ENCODE data around the gene CD44.

- TF ChIP-seq, protein P1, sequence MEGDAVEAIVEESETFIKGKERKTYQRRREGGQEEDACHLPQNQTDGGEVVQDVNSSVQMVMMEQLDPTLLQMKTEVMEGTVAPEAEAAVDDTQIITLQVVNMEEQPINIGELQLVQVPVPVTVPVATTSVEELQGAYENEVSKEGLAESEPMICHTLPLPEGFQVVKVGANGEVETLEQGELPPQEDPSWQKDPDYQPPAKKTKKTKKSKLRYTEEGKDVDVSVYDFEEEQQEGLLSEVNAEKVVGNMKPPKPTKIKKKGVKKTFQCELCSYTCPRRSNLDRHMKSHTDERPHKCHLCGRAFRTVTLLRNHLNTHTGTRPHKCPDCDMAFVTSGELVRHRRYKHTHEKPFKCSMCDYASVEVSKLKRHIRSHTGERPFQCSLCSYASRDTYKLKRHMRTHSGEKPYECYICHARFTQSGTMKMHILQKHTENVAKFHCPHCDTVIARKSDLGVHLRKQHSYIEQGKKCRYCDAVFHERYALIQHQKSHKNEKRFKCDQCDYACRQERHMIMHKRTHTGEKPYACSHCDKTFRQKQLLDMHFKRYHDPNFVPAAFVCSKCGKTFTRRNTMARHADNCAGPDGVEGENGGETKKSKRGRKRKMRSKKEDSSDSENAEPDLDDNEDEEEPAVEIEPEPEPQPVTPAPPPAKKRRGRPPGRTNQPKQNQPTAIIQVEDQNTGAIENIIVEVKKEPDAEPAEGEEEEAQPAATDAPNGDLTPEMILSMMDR (IDR thresholded peaks at IDR 0.05): no peak
- TF ChIP-seq SMC3 (IDR thresholded peaks at IDR 0.05): no peak
- TF ChIP-seq POLR2A (IDR thresholded peaks at IDR 0.05; ENCODE audit: low read length): no peak
- no peak for TF ChIP-seq CEBPB (IDR thresholded peaks at IDR 0.05)
- TF ChIP-seq RAD21 (conservative IDR thresholded peaks at IDR 0.05 in 1 of 2, IDR thresholded peaks at IDR 0.05 in 1 of 2): no peak
- no peak for TF ChIP-seq HMGXB4 (CRISPR knock-in tag; IDR thresholded peaks at IDR 0.05; ENCODE audit: borderline replicate concordance)
- TF ChIP-seq RNF2 (IDR thresholded peaks at IDR 0.05; ENCODE audit: borderline replicate concordance, low read depth): no peak
- TF ChIP-seq JUN (IDR thresholded peaks at IDR 0.05): no peak
- TF ChIP-seq CHD2 (IDR thresholded peaks at IDR 0.05; ENCODE audit: low read length, partially characterized antibody): no peak
- no peak for TF ChIP-seq MAX (IDR thresholded peaks at IDR 0.05)
- no peak for TF ChIP-seq RCOR1 (IDR thresholded peaks at IDR 0.05; ENCODE audit: low read depth, low read length)
- TF ChIP-seq SREBF2 (IDR thresholded peaks at IDR 0.05): no peak
These were observed 913 bp upstream of the CD44 start for GRCh38 chr11:35138058-35138457.

All from A549 (cell line).